Stimulated activated CD4-positive, alpha-beta T cell treated with anti-CD3 and anti-CD28 coated beads, Interleukin-1b, Interleukin-23, amount 100 ng/mL, for 1 hour (primary cell): Measurements from ENCODE around the gene ATP10A.
A peak's percentile ranks its signal among the peaks of the same experiment; 100 is the strongest.

ENCODE experiments used
- DNase-seq, 2 donors: peaks; one replicate each; pipeline ENCODE4 v3.0.0-alpha.2; 2020; ENCODE audit warnings: low read depth in 2 of 2

ATP10A gene

DNA sequence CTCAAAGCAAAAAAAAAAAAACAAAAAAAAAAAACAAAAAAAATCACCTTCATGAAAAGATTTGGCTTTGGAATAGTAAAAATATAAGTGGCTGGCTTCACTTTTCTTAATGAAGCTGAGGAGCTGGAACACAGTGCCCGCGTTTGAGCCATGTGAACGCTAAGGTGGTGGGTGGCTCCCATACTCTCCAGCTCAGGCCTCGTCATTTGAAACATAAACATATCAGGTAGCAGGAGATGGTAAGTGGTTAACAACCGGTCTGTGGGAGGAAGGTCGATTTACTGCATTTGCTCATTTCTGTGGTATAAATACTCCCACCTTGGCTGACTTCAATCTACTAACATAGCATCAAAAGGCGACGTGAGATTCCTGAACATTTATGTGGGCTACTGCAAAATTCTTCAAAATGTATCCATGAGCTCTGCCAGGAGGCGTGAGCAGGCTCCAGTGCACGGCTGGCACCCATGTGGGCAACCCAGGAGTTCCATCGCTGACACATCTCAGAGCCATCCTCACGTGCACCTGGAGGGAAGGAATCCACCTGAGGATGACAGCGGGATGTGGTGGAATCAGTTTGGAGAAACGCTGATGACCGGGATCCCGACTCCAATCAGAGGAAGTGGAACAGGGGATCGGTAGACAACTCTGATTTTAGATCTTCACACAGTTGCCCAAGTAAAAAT lies 157.6 kb downstream of the ATP10A start:
- no peak for DNase-seq

DNA sequence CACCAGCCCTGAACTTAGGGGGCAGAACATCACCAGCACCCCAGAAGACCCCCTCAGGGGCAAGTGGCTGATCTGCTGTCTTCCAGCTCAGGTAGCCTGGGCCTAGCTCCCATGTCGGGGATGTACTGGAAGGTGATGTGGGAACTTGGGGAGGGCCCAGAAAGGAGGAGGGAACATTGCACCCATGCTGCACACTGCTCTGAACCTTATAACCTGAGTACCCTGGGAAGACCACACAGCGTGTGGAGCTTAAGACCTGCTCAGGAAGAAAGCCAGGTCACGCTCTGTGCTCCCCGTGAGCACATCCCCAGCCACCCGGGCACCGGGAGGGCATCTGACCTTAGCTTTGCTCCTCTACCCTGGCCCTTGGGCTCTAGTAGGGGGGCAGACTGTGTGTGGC lies 159.4 kb downstream of the ATP10A start:
- no peak for DNase-seq

DNA sequence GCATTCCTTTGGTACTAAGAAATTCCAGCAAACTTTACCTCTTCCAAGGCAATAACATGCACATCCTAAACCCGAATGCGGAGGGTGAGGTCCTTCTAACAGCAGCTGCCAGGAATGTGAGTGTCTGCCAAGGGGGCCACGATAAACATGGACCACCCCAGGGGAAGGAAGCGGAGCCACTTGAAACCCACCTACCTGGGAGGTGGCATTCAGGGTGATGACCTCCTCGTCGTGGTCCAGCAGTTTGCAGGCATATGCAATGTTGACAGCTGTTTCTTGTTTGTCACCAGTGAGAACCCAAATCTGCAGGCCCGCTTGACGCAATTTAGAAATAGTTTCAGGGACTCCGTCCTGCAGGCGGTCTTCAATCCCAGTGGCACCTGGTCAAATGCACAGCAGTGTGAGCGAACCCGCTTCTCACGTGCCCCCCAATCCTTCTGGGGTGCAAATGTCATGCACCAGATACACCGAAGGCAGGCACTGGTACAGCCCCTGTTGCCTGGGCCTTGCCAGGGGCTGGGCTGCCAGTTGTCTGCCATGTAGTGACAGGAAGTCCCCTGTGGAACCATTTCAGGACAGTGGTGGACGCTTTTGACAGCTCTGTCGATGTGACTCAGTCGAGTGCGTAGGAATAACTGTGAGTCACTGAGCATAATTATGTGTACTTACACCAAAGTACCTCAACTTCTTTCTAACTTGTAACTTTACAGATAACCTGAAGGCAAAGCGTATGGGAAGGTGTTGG lies 161.2 kb downstream of the ATP10A start:
- no peak for DNase-seq

DNA sequence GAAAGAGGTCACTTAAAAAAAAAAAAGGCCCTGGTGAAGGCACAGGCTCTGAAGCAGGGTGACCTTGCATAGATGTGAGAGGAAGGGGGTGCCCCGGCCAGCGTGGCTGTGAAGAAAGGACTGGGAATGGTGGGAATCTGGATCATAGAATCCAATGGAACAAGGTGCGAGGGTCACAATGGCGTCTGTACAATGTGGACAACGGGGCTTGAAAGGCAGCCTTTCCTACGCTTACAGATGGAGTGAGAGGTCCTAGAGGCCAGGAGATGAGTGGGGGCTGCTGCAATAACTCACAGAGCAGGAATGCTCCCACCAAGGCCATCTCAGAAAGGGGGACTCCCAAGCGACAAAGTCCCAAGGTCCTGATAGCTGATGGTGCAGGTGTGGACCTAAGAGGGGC lies 162.2 kb downstream of the ATP10A start:
- DNase-seq: no peak

DNA sequence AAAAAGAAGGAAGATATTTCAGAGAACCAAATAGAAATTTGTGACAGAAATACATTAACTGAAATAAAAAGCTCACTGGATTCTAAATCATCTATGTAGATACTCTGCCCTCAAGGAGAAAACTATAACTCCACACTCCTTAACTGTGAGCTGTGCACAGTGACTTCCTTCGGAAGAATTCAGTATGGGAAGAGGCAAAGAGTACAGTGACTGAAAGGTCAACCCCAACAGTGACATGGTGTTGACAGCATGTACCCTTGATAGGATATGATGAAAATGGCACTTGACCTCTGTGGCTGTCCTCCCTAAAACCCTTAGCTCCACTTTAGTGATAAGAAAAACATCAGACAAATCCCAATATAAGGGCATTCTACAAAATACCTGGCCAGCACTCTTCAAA lies 165.5 kb downstream of the ATP10A start:
- no peak for DNase-seq

DNA sequence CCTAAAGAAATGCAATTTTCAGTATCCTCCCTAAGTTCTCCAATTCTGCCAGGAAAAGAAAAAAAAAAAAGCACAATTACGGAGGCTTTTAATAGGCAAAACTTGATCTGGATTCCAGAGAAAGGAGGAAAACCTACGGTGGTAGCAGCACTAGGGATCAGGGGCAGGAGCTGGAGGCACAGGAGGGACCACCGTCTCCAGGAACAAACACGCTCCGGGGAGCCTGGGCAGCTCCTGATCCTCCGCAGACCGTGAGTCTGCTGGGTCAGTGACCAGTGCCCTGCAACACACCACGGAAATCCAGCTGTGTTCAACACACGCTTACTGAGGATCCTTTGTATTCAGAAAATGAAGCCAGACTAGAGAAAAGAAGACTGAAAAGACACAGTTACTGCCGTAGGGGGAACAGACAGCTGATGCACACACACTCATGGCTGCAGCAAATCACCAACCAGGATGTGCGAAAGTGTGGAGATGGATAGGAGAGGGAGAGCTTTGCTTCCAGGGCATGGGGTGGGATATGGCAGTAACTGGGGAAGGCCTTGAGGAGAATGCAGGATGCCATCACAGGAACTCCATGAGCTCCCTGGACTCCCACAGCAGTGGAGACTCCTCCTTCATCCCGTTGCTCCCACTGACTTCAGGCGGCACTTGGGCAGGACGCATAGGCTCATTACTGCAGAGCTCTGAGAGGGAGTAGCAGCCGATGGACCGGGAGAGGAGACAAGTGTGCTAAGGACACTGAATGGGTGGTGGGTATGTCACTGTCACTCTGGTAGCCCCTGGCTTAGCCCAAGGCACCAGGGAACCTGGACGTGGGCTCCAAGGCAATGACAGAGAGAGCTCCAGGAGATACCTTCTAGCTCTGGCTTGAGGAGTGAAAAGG lies 167.0 kb downstream of the ATP10A start:
- no peak for DNase-seq

DNA sequence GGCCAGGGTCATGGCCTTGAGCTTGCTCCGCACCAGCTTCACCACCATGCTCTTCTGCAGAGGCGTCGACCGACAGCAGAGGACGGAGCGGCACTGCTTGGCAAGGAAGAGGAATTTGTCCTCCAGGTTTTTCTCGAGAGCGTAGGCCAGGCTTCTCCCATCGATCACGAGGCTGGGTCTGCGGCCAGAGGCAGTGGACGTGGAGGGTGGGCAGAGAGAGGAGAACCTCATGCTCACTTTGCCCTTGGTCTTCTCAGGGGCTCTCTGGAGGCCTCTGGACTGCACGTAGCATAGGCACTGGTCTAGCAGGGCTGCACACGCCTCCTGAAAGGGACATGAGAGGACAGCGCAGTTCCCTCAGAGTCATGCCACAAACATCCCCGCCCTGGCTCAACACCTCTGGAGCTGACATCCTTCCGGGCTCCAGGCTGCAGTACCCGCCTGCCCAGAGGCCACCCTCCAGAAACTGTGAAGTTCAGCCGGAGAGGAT lies 168.3 kb downstream of the ATP10A start:
- no peak for DNase-seq

DNA sequence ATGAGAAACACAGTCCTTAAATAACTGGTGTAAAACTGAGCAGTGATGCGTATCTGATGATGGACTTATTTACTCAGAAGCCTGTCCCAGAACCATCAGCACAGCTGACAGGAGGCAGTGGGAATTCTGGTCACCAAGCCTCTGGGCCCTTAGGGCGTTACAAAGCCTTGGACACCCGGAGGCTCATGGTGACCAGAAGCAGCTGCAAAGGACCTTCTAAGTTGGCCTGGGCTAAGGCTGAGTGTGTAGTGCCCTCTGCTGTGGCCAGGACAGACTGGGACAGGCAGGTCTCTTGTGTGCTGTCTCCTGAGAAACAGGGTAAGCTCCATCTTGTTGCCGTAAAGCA lies 168.9 kb downstream of the ATP10A start:
- DNase-seq: no peak

DNA sequence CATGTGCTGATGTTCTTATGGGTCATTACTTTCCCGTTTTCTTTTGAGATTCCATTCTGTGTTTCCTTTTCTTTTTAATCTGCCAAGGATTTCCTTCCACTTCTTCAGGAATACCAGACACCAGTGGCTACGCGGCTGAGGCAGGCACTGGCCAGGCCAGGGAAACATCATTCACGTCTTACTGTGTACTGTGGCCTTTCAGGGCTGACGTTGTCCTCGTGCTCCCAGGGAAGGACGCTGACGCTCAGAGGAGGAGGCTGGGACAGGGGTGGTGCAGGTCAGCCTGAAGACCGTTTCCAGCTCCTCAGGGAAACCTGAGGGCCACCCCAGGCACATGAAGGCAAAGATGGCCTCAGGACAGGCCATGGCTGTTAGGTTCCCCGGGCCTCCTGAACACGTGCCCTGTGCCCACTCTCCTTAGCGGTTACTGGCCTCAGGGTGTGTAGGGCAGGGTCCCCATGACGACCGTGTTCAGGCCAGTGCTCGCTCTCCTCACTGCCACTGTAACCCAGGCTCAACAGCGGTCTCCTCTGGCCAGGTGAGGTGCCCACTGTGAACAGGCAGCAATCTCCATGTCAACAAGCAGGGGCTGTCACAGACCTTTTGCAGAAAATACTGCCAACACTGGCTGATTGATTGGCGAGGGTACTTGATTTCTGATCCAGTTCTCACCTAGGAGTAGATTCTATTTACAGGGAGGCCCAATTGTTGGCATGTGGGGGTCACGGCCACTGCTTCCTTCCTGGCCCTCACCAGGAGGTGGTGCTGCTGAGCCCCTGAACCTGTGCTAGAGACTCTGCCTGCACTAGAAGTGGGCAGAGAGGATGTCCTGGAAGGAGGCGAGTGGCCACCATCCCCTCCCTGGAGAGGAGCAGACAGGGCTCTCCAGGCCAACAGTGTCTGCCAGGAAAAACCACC lies 169.5 kb downstream of the ATP10A start:
- DNase-seq: peak in 1 of 2 donors; percentile 9

DNA sequence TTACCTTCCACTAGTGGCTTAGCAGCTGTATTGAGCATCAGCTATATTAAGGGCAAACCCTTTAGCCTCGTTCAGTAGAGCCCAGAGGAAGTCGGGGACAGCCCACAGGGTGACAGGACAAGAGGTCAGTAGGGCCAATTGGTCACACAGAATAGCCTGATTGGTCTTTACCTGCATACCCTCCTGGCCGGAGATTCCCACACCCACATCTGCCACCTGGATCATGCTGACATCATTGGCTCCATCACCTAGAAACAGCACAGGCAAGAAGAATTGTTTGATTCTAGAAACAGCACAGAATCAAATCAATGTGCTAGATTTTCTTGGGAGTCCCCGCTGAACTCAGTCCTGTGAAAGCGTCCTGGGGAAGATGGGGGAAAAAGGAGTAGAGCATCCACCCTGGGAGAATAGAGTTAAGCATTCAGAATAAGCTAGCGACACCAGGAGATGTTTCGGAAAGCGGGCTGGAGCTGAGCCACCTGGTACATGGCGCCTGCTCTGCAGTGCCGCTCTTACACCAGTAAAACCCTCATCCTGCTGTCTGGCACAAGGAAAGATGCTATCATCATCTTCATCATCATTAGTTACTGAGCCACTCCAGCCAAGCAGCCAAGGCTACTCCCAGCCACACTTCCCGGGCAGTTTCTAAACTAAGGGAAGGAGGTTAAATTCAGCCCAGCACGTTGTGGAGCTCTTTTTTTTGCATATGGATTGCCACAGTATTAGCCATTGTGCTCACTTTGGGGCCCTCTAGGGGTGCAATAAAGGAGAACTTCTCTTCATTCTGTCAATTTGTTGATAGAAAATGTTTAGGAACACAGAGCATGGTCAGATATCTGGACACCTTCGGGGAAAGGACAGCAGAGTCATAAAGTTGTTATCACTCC lies 171.3 kb downstream of the ATP10A start:
- no peak for DNase-seq

DNA sequence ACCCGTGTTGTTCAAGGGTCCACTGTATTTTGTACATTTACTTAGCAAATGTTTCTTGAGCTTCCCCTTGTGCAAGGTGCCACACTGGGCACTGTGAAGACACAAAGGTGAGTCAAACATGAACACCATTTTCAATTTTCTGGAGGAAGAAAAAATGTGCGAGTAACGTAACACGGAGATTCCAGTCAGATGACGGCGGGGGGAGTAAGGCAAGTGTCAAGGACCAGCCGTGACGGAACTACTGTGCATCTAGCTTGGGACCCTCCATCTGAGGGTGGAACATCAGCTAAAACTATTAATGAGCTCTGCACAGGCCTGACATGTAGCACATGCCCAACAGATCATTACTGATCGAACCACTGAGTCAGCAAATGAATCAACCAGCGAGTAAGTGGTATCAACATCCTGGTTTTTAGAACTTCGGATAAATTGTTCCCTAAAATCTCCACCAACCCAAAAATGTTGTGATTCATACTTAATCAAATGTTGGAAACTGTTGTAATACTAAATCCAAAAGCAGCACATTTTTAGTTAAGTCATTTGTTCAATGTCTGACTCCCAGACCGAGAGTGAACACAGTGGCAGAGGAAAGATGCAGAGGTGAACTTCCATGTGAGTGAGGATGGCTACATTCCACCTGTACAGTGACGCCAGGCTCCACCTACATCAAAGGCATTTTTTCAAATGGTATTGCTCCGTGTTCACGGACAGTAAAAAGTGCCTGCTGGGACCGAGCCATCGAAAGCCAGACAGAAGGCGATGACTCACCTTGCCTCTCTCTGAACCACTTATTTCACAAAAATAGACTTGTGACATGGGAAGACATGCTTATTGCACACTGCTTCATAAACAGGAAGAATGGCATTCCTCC lies 172.2 kb downstream of the ATP10A start:
- no peak for DNase-seq

DNA sequence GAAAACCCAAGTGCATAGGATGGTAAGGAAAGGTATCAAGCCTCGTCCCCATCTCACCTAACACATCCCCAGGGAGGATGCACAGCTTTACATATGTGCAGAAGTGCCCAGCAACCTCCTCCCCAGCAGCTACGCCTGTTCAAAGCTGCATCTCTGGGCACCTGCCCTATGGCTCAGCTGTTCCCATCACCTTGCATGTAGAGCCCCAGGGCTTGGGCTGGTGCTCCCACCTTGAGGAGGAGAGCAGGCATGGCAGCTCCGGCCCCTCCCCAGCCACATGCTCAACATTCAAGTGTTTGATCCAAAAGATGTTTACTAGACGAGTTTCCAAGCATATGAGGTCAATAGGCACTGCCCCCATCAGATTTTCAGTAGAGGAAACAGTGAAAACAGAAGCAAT lies 173.5 kb downstream of the ATP10A start:
- no peak for DNase-seq

DNA sequence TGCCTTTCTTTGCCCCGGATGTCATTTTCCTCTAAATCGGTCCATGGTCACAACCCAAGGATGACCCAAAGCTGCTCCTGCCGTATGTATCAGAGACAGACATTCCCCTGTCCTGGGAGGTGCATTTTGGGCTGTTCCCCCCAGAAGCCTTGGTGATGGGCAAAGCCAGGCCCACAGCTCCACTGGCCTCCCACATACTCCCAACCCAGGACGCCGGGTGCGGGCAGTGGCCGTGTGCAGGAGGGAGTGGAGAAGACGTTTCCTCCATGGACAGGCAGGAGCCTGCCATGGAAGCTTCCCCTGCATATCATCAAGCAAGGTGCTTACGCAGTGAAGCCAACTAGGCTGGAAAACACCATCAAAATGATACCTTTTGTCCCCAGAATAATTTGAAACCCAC lies 175.0 kb downstream of the ATP10A start:
- no peak for DNase-seq

DNA sequence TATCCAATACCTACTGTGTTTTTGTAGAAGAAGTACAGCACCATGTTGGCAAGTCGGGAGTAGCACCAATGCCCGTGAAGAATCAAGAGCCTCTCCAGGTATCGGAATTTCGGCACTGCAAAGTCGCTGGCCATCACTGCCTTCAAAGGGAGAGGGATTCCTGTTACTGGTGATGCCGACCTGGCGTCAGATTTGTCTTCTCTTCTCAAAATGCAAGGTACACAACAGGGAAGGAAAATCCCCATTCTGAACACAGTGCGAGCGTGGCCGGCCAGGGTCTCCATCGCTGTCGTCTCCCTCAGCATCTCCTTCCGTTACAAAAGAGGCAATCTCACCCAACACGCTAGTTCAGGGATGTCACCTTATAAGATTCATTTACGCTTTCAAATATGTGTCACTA lies 175.4 kb downstream of the ATP10A start:
- DNase-seq: no peak

DNA sequence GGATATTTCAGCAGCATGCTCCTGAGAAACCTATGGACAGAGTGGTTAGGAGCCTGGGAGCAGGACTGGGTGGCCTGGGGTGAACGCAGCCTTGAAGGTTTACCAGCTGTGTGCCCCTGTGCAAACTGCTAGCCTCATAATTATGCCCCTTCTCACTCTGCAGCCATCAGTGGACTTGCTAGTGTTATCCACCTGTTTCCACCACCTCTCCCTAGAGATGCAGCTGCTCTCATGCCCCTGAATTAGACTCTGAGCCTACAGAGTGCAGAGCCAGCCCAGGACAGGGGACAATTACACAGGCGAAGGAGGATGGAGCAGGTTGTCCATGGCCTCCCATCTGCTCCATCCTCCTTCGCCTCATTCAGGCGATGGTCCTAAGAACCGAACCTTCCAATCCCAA lies 175.9 kb downstream of the ATP10A start:
- DNase-seq: no peak

DNA sequence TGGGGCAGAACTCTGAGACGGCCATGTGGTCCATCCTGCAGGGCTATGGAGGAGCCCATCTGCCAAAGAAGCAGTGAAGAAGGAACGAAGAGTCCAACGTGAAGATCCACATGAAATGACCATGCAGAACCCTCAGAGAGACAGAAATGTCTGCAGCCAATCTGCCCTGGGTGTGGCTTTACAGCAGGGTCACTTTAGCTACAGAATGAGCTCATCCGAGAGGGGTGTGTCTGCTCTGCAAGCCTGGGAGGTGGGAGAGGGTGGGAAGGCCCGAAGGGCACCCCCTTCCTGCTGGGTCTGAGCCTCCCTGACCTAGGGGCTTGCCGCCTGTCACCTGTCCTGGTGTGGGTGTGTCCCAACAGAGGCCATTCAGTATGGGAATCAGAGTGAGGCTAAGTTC lies 176.3 kb downstream of the ATP10A start:
- no peak for DNase-seq

DNA sequence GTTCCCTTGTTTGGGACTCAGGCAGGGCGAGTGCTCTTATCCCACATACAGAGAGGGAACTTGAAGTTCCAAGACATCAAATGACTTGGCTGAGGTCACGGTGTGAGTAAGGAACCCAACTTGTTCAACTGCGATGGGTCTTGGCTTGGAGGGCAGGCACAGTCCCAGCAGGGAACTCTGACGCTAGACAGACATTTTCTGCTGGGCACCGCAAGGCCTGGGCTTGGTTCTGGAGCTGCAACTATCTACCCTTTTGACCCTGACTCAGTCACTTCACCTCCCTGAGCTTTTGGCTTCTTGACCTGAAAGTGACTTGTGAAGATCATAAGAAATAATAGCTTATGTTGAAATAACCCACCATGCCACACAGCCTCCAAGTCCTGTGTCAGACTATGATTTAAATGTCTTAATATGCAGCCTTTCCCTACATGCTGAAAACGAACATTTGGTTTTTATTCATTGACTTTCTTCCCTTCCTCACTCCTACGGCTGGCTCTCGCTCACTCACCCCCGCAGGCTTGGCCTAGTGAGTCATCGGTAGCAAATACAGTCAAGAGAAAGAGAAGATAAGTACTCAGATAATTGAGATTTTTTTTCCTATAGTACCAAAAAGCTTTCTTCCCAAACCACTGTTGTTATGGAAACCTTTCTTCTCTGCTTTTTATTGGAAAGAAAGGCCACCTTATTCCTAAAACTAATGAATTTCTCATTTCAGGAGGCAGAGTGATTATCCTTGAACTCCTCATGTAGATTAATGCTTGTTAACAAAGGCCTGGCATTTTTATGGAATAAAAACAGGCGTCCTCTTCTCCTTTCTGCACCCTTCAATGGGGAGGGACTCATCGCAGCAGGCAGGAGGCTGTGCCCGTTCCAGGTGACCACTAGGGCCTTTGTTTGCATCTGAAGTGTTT lies 178.4 kb downstream of the ATP10A start:
- no peak for DNase-seq

DNA sequence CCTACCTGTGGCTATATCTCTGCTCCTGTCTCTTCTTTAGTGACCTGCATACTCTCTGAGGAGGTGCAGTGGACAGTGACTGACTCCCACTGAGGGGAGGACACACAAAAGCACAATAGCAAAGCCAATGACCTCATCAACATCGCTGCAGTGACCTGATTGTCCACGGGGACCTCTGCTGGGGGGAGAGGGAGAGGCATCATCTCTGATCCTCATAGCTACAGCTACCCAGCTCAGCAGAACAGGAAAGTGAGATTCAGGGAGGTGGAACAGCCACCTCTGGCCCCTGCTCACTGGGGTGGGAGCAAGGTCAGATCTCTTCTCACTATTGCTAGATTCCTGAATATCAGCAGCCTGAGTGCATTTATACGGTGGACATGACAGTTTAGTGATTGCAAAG lies 179.2 kb downstream of the ATP10A start:
- no peak for DNase-seq
